SK-N-SH (cell line): ENCODE data around the gene EPB41L2. TPM values are rescaled to one million over a fixed set of nuclear protein-coding genes. Genes with fewer than 3 reads are reported as not detected.

Source experiments
- CTCF ChIA-PET: fragments of 300-600, 350-600 bp; formaldehyde crosslinking; extraction: SDS; loops from one replicate; lab custom pipeline; 2021; lab: Yijun Ruan, JAX
- POLR2A ChIA-PET: fragments of 350-600 bp; sonication (Branson Sonifier 250); formaldehyde crosslinking; extraction: SDS; loops from one replicate; lab custom pipeline; 2020; ENCODE audit warnings: antibody characterized with exemption, inconsistent platforms; lab: Yijun Ruan, JAX
- DNase-seq: peaks from one replicate; pipeline ENCODE4 v3.0.0; 2012
- H2AFZ ChIP-seq: fragments of 200-600 bp; sonication (generic); 2 replicates; pipeline ENCODE4 v1.8.1; 2016; ENCODE audit warnings: antibody characterized with exemption, mild to moderate bottlenecking, low read depth
- H3F3A ChIP-seq: fragments of 200-600 bp; sonication (generic); replicated peaks from 2 replicates; pipeline ENCODE3; 2016; ENCODE audit warnings: antibody characterized with exemption, mild to moderate bottlenecking; ENCODE audit not compliant: insufficient read depth
- H3K27ac ChIP-seq, 2 experiments: fragments of 200-500 bp in 1 of 2; fragments of 200-600 bp in 1 of 2; sonication (Bioruptor generic) in 1 of 2; sonication (generic), shearing (Covaris generic) in 1 of 2; 2 replicates each; pipeline versions ENCODE4 v1.5.1 to v1.6.1; 2014 to 2016; ENCODE audit warnings: low read depth in 2 of 2, inconsistent platforms in 1 of 2, low read length in 1 of 2, mild to moderate bottlenecking in 1 of 2, mixed read lengths in 1 of 2
- H3K27me3 ChIP-seq: fragments of 200-600 bp; sonication (generic), shearing (Covaris generic); 2 replicates; pipeline ENCODE4 v1.6.1; 2016; ENCODE audit warnings: mixed run types; ENCODE audit not compliant: insufficient read depth
- H3K36me3 ChIP-seq, 2 experiments: fragments of 200-500 bp in 1 of 2; fragments of 200-600 bp in 1 of 2; sonication (Bioruptor generic) in 1 of 2; sonication (generic) in 1 of 2; replicated peaks in 1 of 2; 2 replicates each; pipeline versions ENCODE3 to v1.5.1; 2014 to 2016; ENCODE audit warnings: low read length in 1 of 2, mild to moderate bottlenecking in 1 of 2; ENCODE audit not compliant: insufficient read depth in 2 of 2, control insufficient read depth in 1 of 2
- H3K4me1 ChIP-seq, 2 experiments: fragments of 200-500 bp in 1 of 2; fragments of 200-600 bp in 1 of 2; sonication (Bioruptor generic) in 1 of 2; sonication (generic), shearing (Covaris generic) in 1 of 2; 2 replicates each; pipeline versions ENCODE4 v1.5.1 to v1.6.1; 2014 to 2016; ENCODE audit warnings: low read depth in 1 of 2, low read length in 1 of 2, mixed run types in 1 of 2; ENCODE audit not compliant: insufficient read depth in 2 of 2, control insufficient read depth in 1 of 2
- H3K4me2 ChIP-seq: fragments of 200-600 bp; sonication (generic), shearing (Covaris generic); 2 replicates; pipeline ENCODE4 v1.6.1; 2017; ENCODE audit warnings: mixed run types
- H3K4me3 ChIP-seq, 2 experiments: fragments of 200-500 bp in 1 of 2; fragments of 200-600 bp in 1 of 2; sonication (Bioruptor generic) in 1 of 2; sonication (generic), shearing (Covaris generic) in 1 of 2; 2 replicates each; pipeline versions ENCODE4 v1.5.1 to v1.8.1; 2014 to 2016; ENCODE audit warnings: low read depth in 2 of 2, inconsistent platforms in 1 of 2, low read length in 1 of 2, mild to moderate bottlenecking in 1 of 2, mixed read lengths in 1 of 2, moderate library complexity in 1 of 2
- H3K79me2 ChIP-seq: fragments of 200-600 bp; sonication (generic); 2 replicates; pipeline ENCODE4 v1.8.1; 2017; ENCODE audit warnings: mild to moderate bottlenecking; ENCODE audit not compliant: insufficient read depth
- H3K9ac ChIP-seq: fragments of 200-600 bp; sonication (generic); 2 replicates; pipeline ENCODE4 v1.6.1; 2017; ENCODE audit warnings: mixed run types
- H3K9me2 ChIP-seq: fragments of 200-600 bp; sonication (generic); 2 replicates; pipeline ENCODE4 v1.6.1; 2017; ENCODE audit warnings: mixed run types
- H3K9me3 ChIP-seq: fragments of 200-600 bp; sonication (generic); 2 replicates; pipeline ENCODE4 v1.6.1; 2017; ENCODE audit warnings: mixed run types, mild to moderate bottlenecking, moderate library complexity
- H4K20me1 ChIP-seq: fragments of 200-600 bp; sonication (generic); 2 replicates; pipeline ENCODE4 v1.6.1; 2017; ENCODE audit warnings: mild to moderate bottlenecking, mixed run types; ENCODE audit not compliant: insufficient read depth
- CHD2 ChIP-seq: fragments of 150-350 bp; IDR thresholded peaks from 2 replicates; pipeline ENCODE4 v1.6.1; 2018; ENCODE audit warnings: low read length; ENCODE audit not compliant: partially characterized antibody
- FOXJ3 ChIP-seq: sonication (generic); formaldehyde crosslinking; IDR thresholded peaks from 2 replicates; pipeline ENCODE4 v1.5.1; 2020; ENCODE audit warnings: mild to moderate bottlenecking, missing genetic modification reagents
- GABPA ChIP-seq: IDR thresholded peaks from 2 replicates; pipeline ENCODE4 v1.4.0; 2012; ENCODE audit warnings: low read depth, mild to moderate bottlenecking
- JUND ChIP-seq: IDR thresholded peaks from 2 replicates; pipeline ENCODE4 v1.4.0; 2012
- MEF2A ChIP-seq: IDR thresholded peaks from 2 replicates; pipeline ENCODE4 v1.4.0; 2012; ENCODE audit warnings: low read depth, borderline replicate concordance
- MXI1 ChIP-seq: IDR thresholded peaks from 2 replicates; pipeline ENCODE4 v1.6.1; 2012; ENCODE audit warnings: mild to moderate bottlenecking, low read depth, low read length, improper control_type of control experiment
- NRF1 ChIP-seq: IDR thresholded peaks from 2 replicates; pipeline ENCODE4 v1.6.1; 2012; ENCODE audit warnings: low read depth, mild to moderate bottlenecking, low read length
- RCOR1 ChIP-seq: fragments of 150-350 bp; IDR thresholded peaks from 2 replicates; pipeline ENCODE4 v1.6.1; 2017; ENCODE audit warnings: antibody characterized with exemption, low read length
- SMC3 ChIP-seq: IDR thresholded peaks from 2 replicates; pipeline ENCODE4 v1.6.1; 2012; ENCODE audit warnings: low read depth, low read length, improper control_type of control experiment
- TCF12 ChIP-seq: IDR thresholded peaks from 2 replicates; pipeline ENCODE4 v1.4.0; 2012
- USF1 ChIP-seq: IDR thresholded peaks from 2 replicates; pipeline ENCODE4 v1.4.0; 2012; ENCODE audit warnings: low read depth, borderline replicate concordance
- whole genome bisulfite sequencing: methylation state at CpG from one replicate; pipeline ENCODE4 v1.1.6; 2017; ENCODE audit warnings: low lambda C conversion rate; 5-methylcytosine and 5-hydroxymethylcytosine counted together
- polyA plus RNA-seq, 3 experiments: library from polyadenylated mRNA; depleted of rRNA; stranded (reverse); fragments of >200 nt; gene quantifications; 2 replicates each; pipeline ENCODE4 v1.2.3, GENCODE V29; 2012
- TF ChIP-seq, protein P1 (sequence below): IDR thresholded peaks from 2 replicates; pipeline ENCODE4 v1.4.0; 2012; ENCODE audit warnings: low read depth, borderline replicate concordance
- TF ChIP-seq, protein P2 (sequence below): IDR thresholded peaks from 2 replicates; pipeline ENCODE4; 2012
- TF ChIP-seq, protein P3 (sequence below): fragments of 150-350 bp; IDR thresholded peaks from 2 replicates; pipeline ENCODE4 v1.6.1; 2016; ENCODE audit warnings: mild to moderate bottlenecking, low read depth, low read length
- TF ChIP-seq, protein P4 (sequence below): fragments of 150-350 bp; IDR thresholded peaks from 2 replicates; pipeline ENCODE4 v1.6.1; 2017; ENCODE audit warnings: antibody characterized with exemption, low read length, low read depth, borderline replicate concordance

The EPB41L2 gene
- polyA plus RNA-seq, 1 of the 3 experiments (the other 2 are of a cell fraction), result 1.4 TPM

- Histone ChIP-seq H2AFZ (no peak overlapping the region), H3K9ac (no peak overlapping the region), H3K27ac (no peak overlapping the region), H3F3A (no peaks in the 10 kb centered on the region), H3K9me3 (no peaks in the 10 kb centered on the region), H3K27me3 (no peaks in the 10 kb centered on the region), H3K4me1 (no peaks in the 10 kb centered on the region), H3K4me3 (no peak overlapping the region), H3K4me2 (no peak overlapping the region), H3K36me3 (no peaks in the 10 kb centered on the region), H4K20me1 (no peaks in the 10 kb centered on the region), H3K9me2 (no peaks in the 10 kb centered on the region), H3K79me2 (no peaks in the 10 kb centered on the region)
- no peak for DNase-seq
- TF ChIP-seq, protein P1, sequence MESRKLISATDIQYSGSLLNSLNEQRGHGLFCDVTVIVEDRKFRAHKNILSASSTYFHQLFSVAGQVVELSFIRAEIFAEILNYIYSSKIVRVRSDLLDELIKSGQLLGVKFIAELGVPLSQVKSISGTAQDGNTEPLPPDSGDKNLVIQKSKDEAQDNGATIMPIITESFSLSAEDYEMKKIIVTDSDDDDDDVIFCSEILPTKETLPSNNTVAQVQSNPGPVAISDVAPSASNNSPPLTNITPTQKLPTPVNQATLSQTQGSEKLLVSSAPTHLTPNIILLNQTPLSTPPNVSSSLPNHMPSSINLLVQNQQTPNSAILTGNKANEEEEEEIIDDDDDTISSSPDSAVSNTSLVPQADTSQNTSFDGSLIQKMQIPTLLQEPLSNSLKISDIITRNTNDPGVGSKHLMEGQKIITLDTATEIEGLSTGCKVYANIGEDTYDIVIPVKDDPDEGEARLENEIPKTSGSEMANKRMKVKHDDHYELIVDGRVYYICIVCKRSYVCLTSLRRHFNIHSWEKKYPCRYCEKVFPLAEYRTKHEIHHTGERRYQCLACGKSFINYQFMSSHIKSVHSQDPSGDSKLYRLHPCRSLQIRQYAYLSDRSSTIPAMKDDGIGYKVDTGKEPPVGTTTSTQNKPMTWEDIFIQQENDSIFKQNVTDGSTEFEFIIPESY, result no peak
- TF ChIP-seq FOXJ3 (no peak), MXI1 (no peak), CHD2 (no peak), TCF12 (no peak), MEF2A (no peak), SMC3 (no peak), USF1 (no peak), JUND (no peak), RCOR1 (no peak), GABPA (no peak), NRF1 (no peak)
- TF ChIP-seq, protein P2, sequence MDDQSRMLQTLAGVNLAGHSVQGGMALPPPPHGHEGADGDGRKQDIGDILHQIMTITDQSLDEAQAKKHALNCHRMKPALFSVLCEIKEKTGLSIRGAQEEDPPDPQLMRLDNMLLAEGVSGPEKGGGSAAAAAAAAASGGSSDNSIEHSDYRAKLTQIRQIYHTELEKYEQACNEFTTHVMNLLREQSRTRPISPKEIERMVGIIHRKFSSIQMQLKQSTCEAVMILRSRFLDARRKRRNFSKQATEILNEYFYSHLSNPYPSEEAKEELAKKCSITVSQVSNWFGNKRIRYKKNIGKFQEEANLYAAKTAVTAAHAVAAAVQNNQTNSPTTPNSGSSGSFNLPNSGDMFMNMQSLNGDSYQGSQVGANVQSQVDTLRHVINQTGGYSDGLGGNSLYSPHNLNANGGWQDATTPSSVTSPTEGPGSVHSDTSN, result no peak
- TF ChIP-seq, protein P3, sequence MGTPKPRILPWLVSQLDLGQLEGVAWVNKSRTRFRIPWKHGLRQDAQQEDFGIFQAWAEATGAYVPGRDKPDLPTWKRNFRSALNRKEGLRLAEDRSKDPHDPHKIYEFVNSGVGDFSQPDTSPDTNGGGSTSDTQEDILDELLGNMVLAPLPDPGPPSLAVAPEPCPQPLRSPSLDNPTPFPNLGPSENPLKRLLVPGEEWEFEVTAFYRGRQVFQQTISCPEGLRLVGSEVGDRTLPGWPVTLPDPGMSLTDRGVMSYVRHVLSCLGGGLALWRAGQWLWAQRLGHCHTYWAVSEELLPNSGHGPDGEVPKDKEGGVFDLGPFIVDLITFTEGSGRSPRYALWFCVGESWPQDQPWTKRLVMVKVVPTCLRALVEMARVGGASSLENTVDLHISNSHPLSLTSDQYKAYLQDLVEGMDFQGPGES, result no peak
- TF ChIP-seq, protein P4, sequence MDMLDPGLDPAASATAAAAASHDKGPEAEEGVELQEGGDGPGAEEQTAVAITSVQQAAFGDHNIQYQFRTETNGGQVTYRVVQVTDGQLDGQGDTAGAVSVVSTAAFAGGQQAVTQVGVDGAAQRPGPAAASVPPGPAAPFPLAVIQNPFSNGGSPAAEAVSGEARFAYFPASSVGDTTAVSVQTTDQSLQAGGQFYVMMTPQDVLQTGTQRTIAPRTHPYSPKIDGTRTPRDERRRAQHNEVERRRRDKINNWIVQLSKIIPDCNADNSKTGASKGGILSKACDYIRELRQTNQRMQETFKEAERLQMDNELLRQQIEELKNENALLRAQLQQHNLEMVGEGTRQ, result no peak
- WGBS, result 6% methylated on average over 4 of the region's 4 CpGs
- CTCF ChIA-PET, result no interaction called here
- POLR2A ChIA-PET, result no interaction called here
These were observed 47.9 kb downstream of the EPB41L2 start for GRCh38 chr6:131015025-131015591.
